CD4-positive, alpha-beta T cell treated with Interleukin-17A for 4 hours (primary cell): ENCODE measurements around the gene TBC1D5.

Experiments
- DNase-seq: peaks from one replicate; pipeline ENCODE4 v3.0.0-alpha.2; 2020; ENCODE audit warnings: mixed read lengths

The TBC1D5 gene

GRCh38 chr3:17336291-17336690, 406.1 kb downstream of the TBC1D5 start:
- DNase-seq, result no peak

DNA sequence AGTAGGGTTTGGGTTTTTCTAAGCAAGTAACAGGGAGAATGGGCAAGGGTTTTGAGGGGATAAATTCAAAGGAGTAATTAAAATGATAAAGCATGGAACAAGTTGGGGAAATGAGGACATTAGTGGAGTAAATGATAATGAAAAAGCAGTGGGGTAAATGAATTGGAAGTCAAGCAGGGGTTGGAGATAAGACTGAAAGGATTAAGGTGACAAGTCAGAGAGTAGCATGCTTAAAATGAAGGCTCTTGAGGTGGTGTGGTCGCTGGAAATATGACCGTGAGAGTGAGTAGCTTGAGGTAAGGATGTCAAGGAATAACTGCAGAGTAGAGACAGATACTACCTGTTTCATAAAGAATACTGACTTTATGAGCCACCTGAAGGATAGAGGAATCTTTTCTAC, 408.5 kb downstream of the TBC1D5 start:
- no peak for DNase-seq

GRCh38 chr3:17333446-17333845, 409.0 kb downstream of the TBC1D5 start:
- no peak for DNase-seq

DNA sequence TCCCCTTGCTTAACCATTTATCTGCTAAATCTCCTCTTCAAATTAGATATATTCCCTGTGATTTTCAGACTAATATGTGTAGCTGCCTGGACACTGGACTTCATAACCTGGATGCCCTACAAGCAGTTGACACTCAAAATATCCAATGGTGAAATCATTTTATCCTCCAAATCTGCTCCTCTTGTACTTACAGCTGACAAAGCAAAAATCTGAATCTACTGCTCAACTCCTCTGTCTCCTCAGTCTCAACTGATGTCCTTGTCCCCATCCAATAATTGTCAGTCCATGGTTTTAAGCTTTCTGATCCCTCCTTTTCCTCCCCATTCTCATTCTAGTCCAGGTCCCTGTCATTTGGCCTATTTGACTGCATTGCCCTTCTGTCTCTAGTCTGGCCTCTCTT, 411.8 kb downstream of the TBC1D5 start:
- no peak for DNase-seq

DNA sequence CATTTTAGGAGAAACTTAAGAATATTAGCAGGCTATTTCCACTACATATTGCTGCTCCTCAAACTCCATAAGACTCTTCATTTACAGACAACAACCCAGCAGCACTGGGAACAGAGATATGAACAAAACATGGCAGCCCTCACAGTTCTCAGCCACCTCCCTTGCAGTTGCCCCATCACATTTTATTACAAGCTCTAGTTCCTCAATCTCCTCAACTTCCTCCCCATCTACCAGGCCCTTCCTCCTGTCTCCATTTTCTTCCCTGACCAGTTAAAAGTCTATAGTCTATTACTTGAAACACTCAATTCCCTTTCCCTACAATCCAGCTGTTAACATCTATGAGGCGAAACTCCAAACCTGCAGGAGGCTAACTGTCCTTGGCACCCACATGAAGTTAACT, 412.5 kb downstream of the TBC1D5 start:
- no peak for DNase-seq

DNA sequence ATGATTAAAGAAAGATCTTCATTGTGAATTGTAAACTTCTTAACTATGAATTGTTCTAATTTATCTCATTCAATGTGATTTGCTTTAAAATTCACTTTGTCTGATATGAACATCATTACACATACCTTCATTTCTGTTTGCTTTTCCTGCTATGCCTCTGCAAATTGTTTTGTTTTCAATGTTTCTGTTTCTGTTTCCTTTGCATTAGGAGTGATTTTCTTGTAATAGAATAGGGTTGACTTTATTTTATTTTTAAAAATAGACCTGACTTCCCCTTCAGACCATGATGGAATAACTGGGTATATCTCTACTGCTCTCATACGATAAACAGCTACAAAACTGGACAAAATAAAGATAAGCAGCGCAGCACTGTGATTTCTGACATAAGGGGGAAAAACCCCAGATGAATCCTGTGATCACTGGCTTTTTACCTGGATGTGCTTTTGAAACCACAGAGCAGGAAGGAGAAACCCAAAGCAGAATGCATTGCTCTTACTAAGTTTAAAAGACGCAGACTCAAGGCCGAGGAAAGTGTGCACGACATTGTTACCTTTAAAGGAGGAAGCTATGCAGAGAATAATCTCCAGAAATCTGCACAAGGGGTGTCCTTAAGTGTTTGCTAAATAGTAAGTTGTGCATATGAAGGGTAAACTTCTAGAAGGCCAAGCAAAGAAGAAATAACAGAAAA, 420.2 kb downstream of the TBC1D5 start:
- DNase-seq, result no peak

GRCh38 chr3:17320266-17320665, 422.2 kb downstream of the TBC1D5 start:
- DNase-seq, result no peak

DNA sequence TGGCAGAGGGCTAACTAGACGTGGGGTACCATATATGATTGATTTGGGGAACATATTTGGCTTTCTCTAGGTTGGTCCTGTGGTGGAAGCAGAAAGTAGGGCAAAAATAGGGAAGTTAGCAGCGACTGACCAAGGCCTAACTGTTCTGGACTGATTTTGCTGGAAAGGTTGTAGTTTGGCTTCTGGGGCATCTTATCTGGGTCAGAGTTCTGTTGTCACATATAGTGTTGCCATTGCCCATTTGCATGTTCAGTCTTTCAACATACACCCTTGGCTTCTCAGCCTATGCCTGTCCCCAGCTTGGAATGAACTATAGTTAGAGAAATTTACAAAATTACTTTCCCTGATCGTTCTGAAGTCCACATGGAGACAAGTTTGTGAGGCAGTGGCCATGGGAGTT, 426.5 kb downstream of the TBC1D5 start:
- DNase-seq, result no peak

DNA sequence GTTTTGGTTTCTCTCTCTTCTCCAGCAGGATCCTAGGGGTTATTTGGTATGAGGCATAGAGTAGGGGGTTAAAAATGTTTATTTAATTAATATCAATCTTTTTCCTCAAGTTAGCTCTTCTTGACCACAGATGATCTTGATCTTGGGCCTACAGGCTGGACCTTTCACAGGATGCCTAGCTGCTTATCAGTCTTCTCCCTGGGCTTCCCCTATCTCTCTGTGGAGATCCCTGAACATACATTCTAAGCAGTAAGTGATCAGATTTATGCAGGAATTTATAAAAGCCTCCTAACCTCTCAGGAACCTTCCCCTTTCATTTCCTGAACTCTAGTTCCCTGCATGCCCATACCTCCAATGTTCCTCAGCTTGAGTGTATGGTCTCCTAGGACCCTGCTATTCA, 428.3 kb downstream of the TBC1D5 start:
- no peak for DNase-seq

DNA sequence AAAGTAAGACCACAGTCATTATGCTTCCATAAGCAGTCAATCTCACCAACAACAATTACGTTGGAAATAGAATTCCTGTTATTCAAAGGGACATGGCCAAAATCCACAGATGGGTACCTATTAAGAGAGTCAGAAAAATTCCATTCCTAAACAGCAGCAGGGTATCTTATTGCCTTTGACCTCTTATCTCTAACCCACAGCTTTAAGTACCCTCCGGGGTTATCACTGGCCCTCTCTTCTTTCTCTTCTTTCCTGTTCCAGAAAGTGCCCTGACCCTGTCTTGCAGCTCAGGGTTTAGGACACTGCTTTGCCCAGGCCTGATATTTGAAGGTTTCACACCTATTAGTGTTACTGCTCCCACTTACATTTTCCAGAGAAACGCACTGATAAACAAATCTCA, 428.7 kb downstream of the TBC1D5 start:
- no peak for DNase-seq

DNA sequence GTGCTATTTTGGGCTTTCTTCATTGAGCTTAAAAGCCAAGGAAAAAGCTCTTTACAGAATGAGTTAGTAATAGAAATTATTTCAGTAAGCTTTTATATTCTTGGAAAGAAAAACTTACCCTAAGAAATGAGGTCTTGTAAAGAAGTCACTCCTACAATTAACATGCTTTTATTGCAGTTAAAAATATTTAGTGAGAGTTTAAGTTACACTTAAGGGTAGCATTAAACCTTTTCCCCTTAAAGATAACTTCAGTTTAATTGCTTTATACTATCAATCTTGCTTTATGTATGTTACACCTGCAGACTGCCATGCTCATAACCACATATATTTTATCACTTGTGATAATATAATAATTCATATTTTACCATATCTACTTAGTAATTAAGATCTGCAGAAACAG, 431.4 kb downstream of the TBC1D5 start:
- no peak for DNase-seq

- no peak for DNase-seq
Measured at GRCh38 chr3:17307887-17308286, 434.5 kb downstream of the TBC1D5 start.

DNA sequence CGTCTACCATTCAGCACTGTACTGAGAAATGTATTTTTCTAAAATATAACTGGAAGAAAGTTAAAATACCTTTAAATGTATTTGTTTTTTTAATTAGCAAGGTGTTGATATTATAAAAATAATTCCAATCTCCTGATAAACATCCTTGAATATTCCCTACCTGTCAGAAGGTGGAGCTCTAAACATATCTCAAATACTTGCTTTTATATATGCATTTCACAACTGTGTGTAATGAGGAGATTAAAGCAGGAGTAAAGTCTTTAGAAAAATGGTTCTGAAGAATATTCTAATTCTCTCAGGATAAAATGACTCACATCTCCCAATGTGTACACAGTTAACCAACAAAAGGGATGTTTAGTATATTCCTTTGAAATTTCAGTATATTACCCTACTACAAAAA, 434.9 kb downstream of the TBC1D5 start:
- no peak for DNase-seq

DNA sequence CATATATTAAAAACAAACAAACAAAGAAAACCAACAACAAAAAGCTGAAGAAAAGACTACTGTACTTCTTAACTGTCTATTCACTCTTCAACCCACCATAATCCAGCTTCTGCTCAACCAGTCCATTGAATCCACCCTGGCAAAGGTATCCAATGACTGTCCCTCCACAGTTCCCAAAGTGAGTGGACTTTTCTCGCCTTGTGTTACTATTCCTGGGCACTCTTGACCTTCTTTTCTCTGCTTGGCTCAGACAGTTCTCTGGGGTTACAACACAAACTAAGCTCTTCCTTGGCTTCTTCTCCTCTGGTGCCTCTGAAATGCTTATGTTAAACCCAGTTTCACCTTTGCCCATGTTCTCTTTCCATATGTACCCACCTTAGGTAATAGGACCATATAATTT, 437.5 kb downstream of the TBC1D5 start:
- no peak for DNase-seq

DNA sequence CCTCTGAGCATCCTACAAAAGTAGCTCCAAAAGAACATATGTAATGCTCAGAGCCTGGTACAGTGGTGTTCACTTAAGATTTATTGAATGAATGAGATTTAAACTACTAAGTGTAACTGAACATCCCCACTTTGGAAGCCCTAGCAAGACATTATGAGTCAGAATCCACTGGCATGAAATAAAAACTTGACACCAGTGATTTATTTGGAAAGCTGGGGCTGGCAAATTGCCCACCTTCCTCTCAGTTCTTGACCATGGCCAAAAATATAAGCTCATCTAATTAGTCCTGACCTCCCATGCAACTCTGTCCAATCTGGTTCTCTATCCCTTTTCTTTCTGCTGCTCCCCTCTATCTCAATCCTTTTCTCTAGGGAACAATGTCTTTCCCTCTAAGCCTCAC, 439.7 kb downstream of the TBC1D5 start:
- DNase-seq, result no peak

DNA sequence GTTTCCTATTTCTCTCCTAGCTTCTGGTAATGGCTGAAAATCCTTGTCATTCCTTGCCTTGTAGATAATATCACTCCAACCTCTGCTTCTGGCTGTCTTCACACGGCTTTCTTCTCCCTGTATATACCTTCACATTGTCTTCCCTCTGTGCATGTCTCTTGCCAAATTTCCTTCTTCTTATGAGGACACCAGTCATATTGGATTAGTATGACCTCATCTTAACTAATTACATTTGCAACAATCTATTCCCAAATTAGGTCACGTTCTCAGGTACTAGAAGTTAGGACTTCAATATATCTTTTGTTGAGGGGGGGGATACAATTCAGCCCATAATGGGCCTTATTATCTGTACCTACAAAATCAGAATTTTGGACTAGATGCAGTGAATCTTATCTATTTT, 440.3 kb downstream of the TBC1D5 start:
- no peak for DNase-seq

DNA sequence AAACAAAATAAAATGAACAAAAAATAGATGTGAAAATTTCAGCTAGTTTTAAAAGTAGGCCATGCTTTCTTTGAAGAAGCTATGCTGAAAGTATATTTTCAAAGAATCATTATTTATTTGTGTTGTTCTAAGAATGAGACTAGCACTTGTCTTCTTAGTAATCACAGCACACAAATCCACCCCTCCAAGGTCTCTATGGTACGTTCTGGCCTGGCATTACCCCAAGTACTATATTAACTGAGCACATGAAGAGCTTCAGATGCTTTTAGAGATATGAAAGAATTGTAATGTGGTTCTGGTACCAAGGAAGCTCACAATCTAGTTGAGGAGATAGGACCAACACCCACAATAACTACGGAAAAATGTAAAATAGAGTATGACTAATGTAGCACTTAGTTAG, 441.2 kb downstream of the TBC1D5 start:
- no peak for DNase-seq

DNA sequence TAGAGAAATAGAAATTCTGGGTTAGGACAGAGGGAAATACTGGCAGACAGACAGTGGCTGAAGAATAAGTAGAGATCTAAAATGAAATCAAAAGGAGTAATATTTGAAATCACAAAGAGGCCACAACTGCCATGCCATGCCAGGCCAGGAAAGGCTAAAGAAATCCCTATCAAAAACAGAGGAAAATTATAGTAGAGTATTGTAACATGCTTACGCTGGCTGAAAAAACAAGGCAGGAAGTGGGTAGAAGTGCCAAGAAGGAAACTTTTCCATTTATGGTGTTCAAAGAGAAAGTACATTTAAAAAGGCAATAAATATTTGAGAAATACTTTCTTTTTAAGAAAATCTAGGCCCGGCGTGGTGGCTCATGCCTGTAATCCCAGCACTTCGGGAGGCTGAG, 442.0 kb downstream of the TBC1D5 start:
- DNase-seq, result no peak

- no peak for DNase-seq
Measured at GRCh38 chr3:17298038-17298437, 444.4 kb downstream of the TBC1D5 start.

- DNase-seq, result no peak
Measured at GRCh38 chr3:17292556-17292955, 449.9 kb downstream of the TBC1D5 start.

DNA sequence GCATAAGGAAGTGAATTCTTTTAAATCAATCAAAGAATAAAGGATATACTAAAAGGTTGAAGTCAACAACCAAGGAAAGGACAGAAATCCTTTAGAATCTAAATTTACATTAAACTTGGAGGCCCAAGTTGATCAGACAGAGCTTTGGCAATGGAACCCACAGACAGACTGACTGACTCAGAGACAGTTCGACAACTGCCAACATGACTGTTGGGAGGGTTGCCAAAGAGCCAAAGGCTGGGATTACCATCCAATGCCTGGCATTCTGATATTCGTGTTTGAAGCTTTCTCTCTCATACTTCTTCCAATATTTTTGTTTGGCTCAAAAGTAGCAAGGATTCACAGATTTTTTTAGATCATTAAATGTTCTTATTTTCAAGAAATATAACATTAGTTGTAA, 451.5 kb downstream of the TBC1D5 start:
- DNase-seq, result no peak

GRCh38 chr3:17288839-17289399, 453.5 kb downstream of the TBC1D5 start:
- DNase-seq, result no peak

GRCh38 chr3:17287006-17287689, 455.3 kb downstream of the TBC1D5 start:
- DNase-seq, result no peak

DNA sequence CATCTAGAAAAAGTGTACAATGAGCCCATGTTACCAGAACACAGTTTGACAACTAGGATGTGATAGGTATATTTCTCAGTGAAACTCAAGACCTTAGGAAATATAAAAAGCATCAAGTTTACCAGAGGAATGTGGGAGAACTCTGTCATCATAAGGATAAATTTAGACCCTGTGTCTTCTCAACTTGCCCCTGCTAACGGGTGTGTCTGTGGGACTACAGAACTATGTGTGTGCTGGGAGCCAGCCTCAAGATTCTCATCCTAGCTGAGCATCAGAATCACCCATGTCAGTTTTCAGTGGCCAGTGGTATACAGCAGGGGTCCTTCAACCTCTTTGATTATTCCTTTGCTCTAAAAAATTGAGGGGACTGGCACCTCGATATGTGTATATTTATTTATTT, 464.4 kb downstream of the TBC1D5 start:
- DNase-seq, result no peak

GRCh38 chr3:17266846-17267245, 475.6 kb downstream of the TBC1D5 start:
- no peak for DNase-seq
